ENCODE measurements around the gene DBH.

GRCh38 chr9:133681658-133682306 lies 45.6 kb downstream of the DBH start:
- no peak for TF ChIP-seq CTCF (IDR thresholded peaks at IDR 0.05; ENCODE audit: low read depth, low read length, poor library complexity, severe bottlenecking)
- no peak for TF ChIP-seq EZH2phosphoT487 (IDR thresholded peaks at IDR 0.05; ENCODE audit: borderline replicate concordance, low read length)
